TTC549 (cell line): ENCODE results near the gene DNAJC25.
"Not testable (repeated sequence)": the region's sequence is repeated elsewhere in the genome, so short reads cannot be mapped to it uniquely, and the experiment has no call there.

Experiments
- FAIRE-seq: peaks from 2 replicates; lab custom pipeline; 2012; peaks lifted over from hg19 to GRCh38; lab: Jason Lieb, UNC

DNAJC25 gene

DNA sequence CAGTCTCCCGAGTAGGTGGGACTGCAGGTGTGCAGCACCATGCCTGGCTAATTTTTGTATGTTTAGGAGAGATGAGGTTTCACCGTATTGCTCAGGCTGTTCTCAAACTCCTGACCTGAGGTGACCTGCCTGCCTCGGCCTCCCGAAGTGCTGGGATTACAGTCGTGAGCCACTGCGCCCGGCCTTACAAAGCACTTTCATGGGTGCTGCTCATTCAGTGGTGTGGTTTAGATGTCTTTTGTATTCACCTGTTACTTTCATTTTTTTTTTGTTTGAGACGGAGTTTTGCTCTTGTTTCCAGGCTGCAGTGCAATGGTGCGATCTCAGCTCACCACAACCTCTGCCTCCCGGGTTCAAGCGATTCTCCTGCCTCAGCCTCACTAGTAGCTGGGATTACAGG lies 37.5 kb downstream of the DNAJC25 start:
- not testable (repeated sequence) for FAIRE-seq

GRCh38 chr9:111674319-111674718 lies 43.2 kb downstream of the DNAJC25 start:
- no peak for FAIRE-seq

DNA sequence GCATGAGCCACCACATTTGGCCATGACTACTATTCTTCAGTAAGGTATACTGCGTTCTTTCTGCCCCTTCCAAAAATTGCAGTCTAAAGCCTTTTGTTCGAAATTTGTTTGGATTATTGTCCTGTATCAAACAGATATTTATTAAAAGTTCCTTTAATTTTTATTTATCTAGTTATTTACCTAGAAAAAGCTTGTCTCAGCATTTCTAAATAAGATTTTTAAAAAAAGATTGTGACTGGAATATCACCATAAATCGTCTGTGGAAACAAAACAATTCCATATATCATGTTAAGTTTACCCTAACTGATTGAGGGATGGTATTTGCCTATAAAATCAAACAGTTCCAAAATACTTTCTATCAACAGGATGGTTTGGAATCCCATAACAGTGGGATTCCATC lies 45.0 kb downstream of the DNAJC25 start:
- FAIRE-seq, result no peak

DNA sequence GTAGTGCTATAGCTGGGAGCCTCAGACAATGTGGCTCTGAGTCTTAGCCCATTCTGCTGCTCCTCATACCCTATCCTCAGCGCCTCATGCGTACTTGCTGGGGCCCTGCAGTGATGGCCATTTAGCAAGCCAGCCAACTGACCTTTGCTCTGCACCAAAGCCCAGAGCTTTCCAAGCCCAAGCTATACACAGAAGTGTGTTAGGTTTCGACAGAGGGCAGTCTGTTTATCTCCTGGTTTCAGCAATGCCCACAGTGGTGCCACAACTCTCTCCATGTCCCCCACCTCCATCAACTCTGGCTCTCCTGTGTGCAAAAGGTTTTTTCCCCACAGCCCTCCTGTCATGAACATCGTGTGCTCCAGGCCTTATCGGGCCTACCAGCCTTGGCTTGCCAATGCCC lies 47.2 kb downstream of the DNAJC25 start:
- FAIRE-seq, result no peak

GRCh38 chr9:111679199-111679598 lies 48.1 kb downstream of the DNAJC25 start:
- FAIRE-seq, result no peak

DNA sequence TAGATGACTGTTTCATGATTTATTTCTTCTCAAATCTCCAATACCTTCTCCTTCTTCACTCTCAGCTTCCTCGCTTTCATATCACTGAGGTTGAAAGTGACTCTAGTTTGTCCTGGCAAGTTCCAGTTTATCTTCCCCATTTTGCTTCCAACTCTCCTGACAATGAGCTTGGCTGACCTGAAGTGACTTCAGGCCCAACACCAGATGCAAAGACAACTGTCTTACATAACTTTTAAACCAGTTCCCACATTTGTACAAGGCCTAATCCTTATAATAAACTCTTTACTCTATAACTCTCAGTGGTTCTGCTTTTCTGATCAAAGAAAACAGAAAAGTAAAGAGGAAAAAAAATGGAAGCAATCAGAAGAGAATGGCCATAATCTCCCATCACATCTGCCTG lies 52.3 kb downstream of the DNAJC25 start:
- FAIRE-seq, result no peak

DNA sequence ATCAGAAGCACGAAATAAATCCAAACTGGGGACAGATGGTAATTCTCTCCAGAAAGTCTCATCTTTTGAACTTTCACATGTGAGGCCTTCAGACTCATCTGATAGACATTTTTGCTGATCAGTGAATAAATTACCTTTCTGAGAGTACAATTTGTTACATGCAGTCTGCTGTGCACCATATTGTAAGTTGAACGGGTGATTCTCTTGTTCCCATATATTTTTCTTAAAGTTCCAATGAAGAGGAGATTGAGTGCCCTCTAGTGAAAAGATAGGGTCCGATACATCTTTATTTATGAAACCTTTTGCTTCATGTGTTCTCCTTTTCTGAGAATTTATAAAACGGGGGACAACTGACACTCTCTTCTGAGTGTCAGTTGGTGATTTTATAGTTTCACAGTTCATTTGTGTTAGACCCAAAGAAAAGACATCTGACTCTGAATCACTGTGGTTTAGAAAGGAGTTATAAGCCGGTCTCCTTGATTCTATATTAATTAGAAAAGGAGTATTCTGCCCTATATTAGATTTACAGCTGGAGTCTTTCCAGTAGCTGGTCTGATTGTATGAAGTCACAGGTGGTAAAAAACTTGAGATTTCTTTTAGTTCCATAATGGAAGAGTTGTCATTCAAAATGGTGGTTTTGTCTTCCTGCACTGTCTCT lies 60.7 kb downstream of the DNAJC25 start:
- peak; percentile 85 for FAIRE-seq

GRCh38 chr9:111696796-111697195 lies 65.7 kb downstream of the DNAJC25 start:
- no peak for FAIRE-seq

DNA sequence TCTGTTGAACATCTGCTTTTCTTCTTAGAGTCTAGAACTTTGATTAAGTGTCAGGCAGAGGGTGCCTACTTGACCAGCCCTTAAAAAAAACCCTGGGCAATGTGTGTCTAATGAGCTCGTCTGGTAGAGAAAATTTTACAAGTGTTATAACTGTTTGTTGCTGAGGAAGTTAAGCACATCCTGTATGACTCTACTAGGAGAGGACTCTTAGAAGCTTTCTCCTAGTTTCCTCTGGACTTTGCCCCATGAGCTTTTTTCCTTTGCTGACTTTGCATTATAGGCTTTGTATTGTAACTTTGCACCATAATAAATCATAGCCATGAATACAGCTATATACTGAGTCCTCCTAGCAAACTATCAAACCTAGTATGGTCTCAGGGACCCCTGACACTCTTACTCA lies 69.6 kb downstream of the DNAJC25 start:
- FAIRE-seq, result no peak
